ENCODE data around the gene SFI1.

SFI1 gene

GRCh38 chr22:31604746-31605705 lies 108.7 kb downstream of the SFI1 start:
- H3K4me1 ChIP-seq (ENCODE audit: control insufficient read depth, insufficient read depth, low read length): no peaks in the 10 kb centered on the region
- no peak overlapping the region for H3K9ac ChIP-seq (ENCODE audit: low read depth, low read length)
- peaks cover 4% of the 10 kb centered on the region for H3K36me3 ChIP-seq (ENCODE audit: control insufficient read depth, insufficient read depth, low read length)
- H3K9me3 ChIP-seq (ENCODE audit: control insufficient read depth, insufficient read depth, low read length): no peaks in the 10 kb centered on the region
- H3K4me3 ChIP-seq (ENCODE audit: low read depth, low read length): no peak overlapping the region
- H3K27me3 ChIP-seq (ENCODE audit: control insufficient read depth, insufficient read depth, low read length): no peaks in the 10 kb centered on the region

GRCh38 chr22:31605851-31606585 lies 109.7 kb downstream of the SFI1 start:
- Histone ChIP-seq H3K9ac (ENCODE audit: low read depth, low read length) (no peak overlapping the region), H3K4me1 (ENCODE audit: control insufficient read depth, insufficient read depth, low read length) (no peaks in the 10 kb centered on the region), H3K27me3 (ENCODE audit: control insufficient read depth, insufficient read depth, low read length) (no peaks in the 10 kb centered on the region), H3K9me3 (ENCODE audit: control insufficient read depth, insufficient read depth, low read length) (no peaks in the 10 kb centered on the region), H3K36me3 (ENCODE audit: control insufficient read depth, insufficient read depth, low read length) (peaks cover 4% of the 10 kb centered on the region), H3K4me3 (ENCODE audit: low read depth, low read length) (no peak overlapping the region)

- Histone ChIP-seq H3K4me3 (ENCODE audit: low read depth, low read length) (no peak overlapping the region), H3K4me1 (ENCODE audit: control insufficient read depth, insufficient read depth, low read length) (no peaks in the 10 kb centered on the region), H3K9ac (ENCODE audit: low read depth, low read length) (no peak overlapping the region), H3K9me3 (ENCODE audit: control insufficient read depth, insufficient read depth, low read length) (no peaks in the 10 kb centered on the region), H3K27me3 (ENCODE audit: control insufficient read depth, insufficient read depth, low read length) (no peaks in the 10 kb centered on the region), H3K36me3 (ENCODE audit: control insufficient read depth, insufficient read depth, low read length) (peaks cover 4% of the 10 kb centered on the region)
Measured at GRCh38 chr22:31607696-31608095, 111.4 kb downstream of the SFI1 start.

GRCh38 chr22:31609716-31610115 lies 113.4 kb downstream of the SFI1 start:
- H3K9ac ChIP-seq (ENCODE audit: low read depth, low read length): no peak overlapping the region
- no peaks in the 10 kb centered on the region for H3K9me3 ChIP-seq (ENCODE audit: control insufficient read depth, insufficient read depth, low read length)
- H3K4me1 ChIP-seq (ENCODE audit: control insufficient read depth, insufficient read depth, low read length): no peaks in the 10 kb centered on the region
- no peaks in the 10 kb centered on the region for H3K36me3 ChIP-seq (ENCODE audit: control insufficient read depth, insufficient read depth, low read length)
- no peak overlapping the region for H3K4me3 ChIP-seq (ENCODE audit: low read depth, low read length)
- no peaks in the 10 kb centered on the region for H3K27me3 ChIP-seq (ENCODE audit: control insufficient read depth, insufficient read depth, low read length)

DNA sequence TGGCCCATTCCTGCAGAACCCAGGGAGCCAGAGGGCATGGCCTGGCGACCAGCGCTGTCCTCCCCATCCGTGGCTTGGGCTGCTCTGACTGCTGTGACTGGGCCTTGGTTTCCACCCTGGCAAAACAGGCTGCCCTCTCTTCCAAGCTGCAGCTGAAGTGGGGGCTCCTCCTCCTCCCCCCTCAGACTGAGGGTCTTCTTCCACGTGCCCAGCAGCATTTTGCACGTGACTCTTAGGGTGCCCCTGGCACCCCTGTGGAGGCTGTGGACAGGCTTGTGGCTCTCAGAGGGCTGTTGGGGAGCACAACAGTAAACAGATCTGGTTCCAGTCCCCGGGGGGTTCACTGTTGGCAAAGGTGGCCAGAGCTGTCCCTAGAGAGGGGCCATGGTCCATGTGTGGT lies 114.3 kb downstream of the SFI1 start:
- H3K4me1 ChIP-seq (ENCODE audit: control insufficient read depth, insufficient read depth, low read length): no peaks in the 10 kb centered on the region
- H3K9me3 ChIP-seq (ENCODE audit: control insufficient read depth, insufficient read depth, low read length): no peaks in the 10 kb centered on the region
- no peaks in the 10 kb centered on the region for H3K27me3 ChIP-seq (ENCODE audit: control insufficient read depth, insufficient read depth, low read length)
- H3K9ac ChIP-seq (ENCODE audit: low read depth, low read length): no peak overlapping the region
- no peaks in the 10 kb centered on the region for H3K36me3 ChIP-seq (ENCODE audit: control insufficient read depth, insufficient read depth, low read length)
- no peak overlapping the region for H3K4me3 ChIP-seq (ENCODE audit: low read depth, low read length)

DNA sequence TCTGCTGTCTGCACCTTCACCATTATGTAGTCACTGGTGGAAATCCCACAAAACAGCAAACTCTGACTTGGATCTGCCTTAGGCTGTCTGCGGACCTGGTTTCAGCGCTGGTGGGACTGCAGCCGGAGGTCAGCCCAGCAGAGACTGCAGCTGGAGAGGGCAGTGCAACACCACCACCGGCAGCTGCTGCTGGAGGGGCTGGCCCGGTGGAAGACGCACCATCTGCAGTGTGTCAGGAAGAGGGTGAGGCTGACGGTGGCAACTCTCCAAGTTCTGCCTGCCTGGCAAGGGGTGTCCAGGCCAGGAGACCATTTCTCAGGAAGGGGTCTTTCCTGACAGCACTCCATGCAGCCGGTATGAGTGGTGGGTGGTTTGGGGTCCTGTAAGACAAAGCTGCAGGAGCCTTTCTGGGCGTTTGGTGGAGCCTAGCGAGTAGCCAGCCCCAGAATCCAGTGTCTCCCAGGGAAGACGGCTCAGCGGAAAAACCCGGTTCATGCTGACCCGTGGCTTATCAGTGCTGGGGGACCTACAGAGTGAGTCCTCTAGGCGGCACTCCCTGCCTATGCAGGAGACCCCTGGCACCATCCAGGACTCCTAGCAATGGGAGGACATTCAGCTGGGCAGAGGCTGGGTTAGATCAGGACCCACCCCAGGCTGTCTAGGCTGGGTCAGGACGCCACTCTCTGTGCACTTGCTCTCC lies 114.9 kb downstream of the SFI1 start:
- Histone ChIP-seq H3K4me3 (ENCODE audit: low read depth, low read length) (no peak overlapping the region), H3K36me3 (ENCODE audit: control insufficient read depth, insufficient read depth, low read length) (peaks cover 2% of the 10 kb centered on the region), H3K9me3 (ENCODE audit: control insufficient read depth, insufficient read depth, low read length) (no peaks in the 10 kb centered on the region), H3K4me1 (ENCODE audit: control insufficient read depth, insufficient read depth, low read length) (no peaks in the 10 kb centered on the region), H3K27me3 (ENCODE audit: control insufficient read depth, insufficient read depth, low read length) (no peaks in the 10 kb centered on the region), H3K9ac (ENCODE audit: low read depth, low read length) (no peak overlapping the region)

DNA sequence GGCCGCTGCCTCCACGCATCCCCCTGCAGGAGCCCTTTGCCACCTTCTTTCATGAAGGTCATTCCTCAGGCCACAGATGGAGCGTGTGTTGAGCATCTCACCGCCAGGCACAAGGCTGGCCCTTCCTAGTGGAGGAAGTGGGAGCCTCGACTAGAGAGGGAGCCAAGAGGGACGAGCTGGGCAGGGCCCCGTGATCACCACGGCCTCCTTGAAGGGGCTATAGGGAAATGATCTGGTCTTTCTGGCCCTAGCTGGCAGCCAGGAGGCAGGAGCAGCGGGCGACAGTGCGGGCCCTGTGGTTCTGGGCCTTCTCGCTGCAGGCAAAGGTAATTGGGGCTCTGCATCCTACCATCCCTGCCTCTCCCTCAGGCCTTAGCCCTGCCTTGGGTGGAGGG lies 116.6 kb downstream of the SFI1 start:
- Histone ChIP-seq H3K4me3 (ENCODE audit: low read depth, low read length) (no peak overlapping the region), H3K4me1 (ENCODE audit: control insufficient read depth, insufficient read depth, low read length) (no peaks in the 10 kb centered on the region), H3K9me3 (ENCODE audit: control insufficient read depth, insufficient read depth, low read length) (no peaks in the 10 kb centered on the region), H3K9ac (ENCODE audit: low read depth, low read length) (no peak overlapping the region), H3K36me3 (ENCODE audit: control insufficient read depth, insufficient read depth, low read length) (peaks cover 10% of the 10 kb centered on the region), H3K27me3 (ENCODE audit: control insufficient read depth, insufficient read depth, low read length) (no peaks in the 10 kb centered on the region)

DNA sequence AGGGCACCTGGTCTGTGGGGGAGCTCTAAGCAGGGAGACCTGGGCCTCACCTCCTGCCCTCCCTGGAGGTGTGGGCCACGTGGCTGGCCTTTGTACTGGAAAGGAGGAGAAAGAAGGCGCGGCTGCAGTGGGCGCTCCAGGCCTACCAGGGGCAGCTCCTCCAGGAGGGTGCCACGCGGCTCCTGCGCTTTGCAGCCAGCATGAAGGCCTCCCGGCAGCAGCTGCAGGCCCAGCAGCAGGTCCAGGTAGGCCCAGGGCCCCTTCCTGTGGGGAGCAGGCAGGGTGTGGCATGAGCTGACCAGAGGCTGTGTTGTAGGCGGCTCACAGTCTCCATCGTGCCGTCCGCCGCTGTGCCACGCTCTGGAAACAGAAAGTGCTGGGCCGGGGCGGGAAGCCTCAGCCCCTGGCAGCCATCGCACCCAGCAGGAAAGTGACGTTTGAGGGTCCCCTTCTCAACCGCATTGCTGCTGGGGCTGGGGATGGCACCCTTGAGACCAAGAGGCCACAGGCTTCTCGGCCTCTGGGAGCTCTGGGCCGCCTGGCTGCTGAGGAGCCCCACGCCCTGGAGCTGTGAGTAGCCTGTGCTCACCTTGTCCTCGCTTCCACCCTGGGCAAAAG lies 117.1 kb downstream of the SFI1 start:
- Histone ChIP-seq H3K9me3 (ENCODE audit: control insufficient read depth, insufficient read depth, low read length) (no peaks in the 10 kb centered on the region), H3K36me3 (ENCODE audit: control insufficient read depth, insufficient read depth, low read length) (peaks cover 10% of the 10 kb centered on the region), H3K9ac (ENCODE audit: low read depth, low read length) (no peak overlapping the region), H3K27me3 (ENCODE audit: control insufficient read depth, insufficient read depth, low read length) (no peaks in the 10 kb centered on the region), H3K4me1 (ENCODE audit: control insufficient read depth, insufficient read depth, low read length) (no peaks in the 10 kb centered on the region), H3K4me3 (ENCODE audit: low read depth, low read length) (no peak overlapping the region)

DNA sequence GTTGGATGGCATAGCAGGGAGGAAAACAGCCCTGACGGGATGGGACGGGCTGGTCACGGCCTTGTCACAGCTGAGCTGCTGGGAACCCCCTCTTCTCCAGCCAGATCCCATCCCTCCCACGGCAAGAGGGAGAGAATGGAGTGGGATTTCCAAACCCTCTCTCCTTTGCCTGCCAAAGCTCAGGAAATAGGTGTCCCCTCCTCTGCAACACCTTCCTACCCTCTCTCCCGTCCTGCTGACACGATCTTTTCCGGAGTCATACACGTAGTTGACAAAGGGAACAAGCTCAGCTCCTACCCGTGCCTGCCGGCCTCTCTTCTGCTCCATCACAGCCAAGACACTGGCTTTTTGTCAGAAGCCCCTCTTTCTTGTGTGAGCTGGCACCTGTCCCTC lies 117.6 kb downstream of the SFI1 start:
- H3K27me3 ChIP-seq (ENCODE audit: control insufficient read depth, insufficient read depth, low read length): no peaks in the 10 kb centered on the region
- H3K9ac ChIP-seq (ENCODE audit: low read depth, low read length): no peak overlapping the region
- no peak overlapping the region for H3K4me3 ChIP-seq (ENCODE audit: low read depth, low read length)
- no peaks in the 10 kb centered on the region for H3K9me3 ChIP-seq (ENCODE audit: control insufficient read depth, insufficient read depth, low read length)
- no peaks in the 10 kb centered on the region for H3K4me1 ChIP-seq (ENCODE audit: control insufficient read depth, insufficient read depth, low read length)
- H3K36me3 ChIP-seq (ENCODE audit: control insufficient read depth, insufficient read depth, low read length): peaks cover 10% of the 10 kb centered on the region

DNA sequence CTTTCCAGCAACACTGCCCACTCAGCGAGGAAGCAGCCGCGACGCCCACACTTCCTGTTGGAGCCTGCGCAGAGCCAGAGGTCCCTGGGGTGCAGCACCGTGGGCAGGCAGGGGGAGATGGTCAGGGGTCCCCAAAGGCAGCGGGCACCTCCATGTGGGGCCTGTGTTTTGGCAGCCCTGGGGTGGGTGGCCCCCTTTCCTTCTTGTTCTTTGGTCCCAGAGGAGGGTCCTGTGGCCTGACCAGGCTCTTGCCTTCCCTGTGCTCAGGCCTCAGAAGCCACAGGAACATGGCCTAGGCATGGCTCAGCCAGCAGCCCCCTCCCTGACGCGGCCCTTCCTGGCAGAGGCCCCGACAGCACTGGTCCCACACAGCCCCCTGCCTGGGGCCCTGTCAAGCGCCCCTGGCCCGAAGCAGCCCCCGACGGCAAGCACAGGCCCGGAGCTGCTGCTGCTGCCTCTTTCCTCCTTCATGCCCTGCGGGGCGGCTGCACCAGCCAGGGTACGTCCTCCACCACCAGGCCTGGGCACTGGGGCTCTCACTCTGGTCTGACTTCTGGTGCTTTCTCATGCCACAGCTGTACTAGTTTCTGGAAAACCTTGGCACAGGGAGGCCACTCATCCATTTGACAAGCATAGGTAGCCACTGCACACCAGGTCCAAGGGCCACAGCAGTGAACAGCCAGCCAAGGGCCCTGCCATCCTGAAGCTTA lies 118.6 kb downstream of the SFI1 start:
- H3K4me1 ChIP-seq (ENCODE audit: control insufficient read depth, insufficient read depth, low read length): no peaks in the 10 kb centered on the region
- peaks cover 16% of the 10 kb centered on the region for H3K36me3 ChIP-seq (ENCODE audit: control insufficient read depth, insufficient read depth, low read length)
- no peaks in the 10 kb centered on the region for H3K9me3 ChIP-seq (ENCODE audit: control insufficient read depth, insufficient read depth, low read length)
- H3K27me3 ChIP-seq (ENCODE audit: control insufficient read depth, insufficient read depth, low read length): no peaks in the 10 kb centered on the region
- H3K4me3 ChIP-seq (ENCODE audit: low read depth, low read length): no peak overlapping the region
- H3K9ac ChIP-seq (ENCODE audit: low read depth, low read length): no peak overlapping the region

- Histone ChIP-seq H3K9ac (ENCODE audit: low read depth, low read length) (no peak overlapping the region), H3K36me3 (ENCODE audit: control insufficient read depth, insufficient read depth, low read length) (peaks cover 21% of the 10 kb centered on the region), H3K4me3 (ENCODE audit: low read depth, low read length) (no peak overlapping the region), H3K4me1 (ENCODE audit: control insufficient read depth, insufficient read depth, low read length) (no peaks in the 10 kb centered on the region), H3K9me3 (ENCODE audit: control insufficient read depth, insufficient read depth, low read length) (no peaks in the 10 kb centered on the region), H3K27me3 (ENCODE audit: control insufficient read depth, insufficient read depth, low read length) (no peaks in the 10 kb centered on the region)
Measured at GRCh38 chr22:31615491-31615860, 119.1 kb downstream of the SFI1 start.
